Mesenteric fat pad (tissue), 1 donor: ENCODE results near the gene RPL27. TPM values are rescaled to one million over a fixed set of nuclear protein-coding genes. Genes with fewer than 3 reads are reported as not detected.

Experiments used
- DNase-seq: peaks from one replicate; pipeline ENCODE4 v3.0.0-alpha.2; 2020; ENCODE audit warnings: low spot score
- total RNA-seq: library from RNA; stranded (reverse); fragmentation: NEBNext Ultra II Directional; extraction: Animal tissue kit (Norgen Biotek cat#: 25700); gene quantifications from one replicate; pipeline ENCODE4 v1.2.1, GENCODE V29; 2021
- donor health status: DM: yes; HTN: yes; CAD: no.

The RPL27 gene
- total RNA-seq, 1 donor from 2014 or later, result 838 TPM

- no peak for DNase-seq
These were observed 21.9 kb downstream of the RPL27 start for GRCh38 chr17:43020030-43020621.

- DNase-seq, result peak; percentile 92
These were observed 22.8 kb downstream of the RPL27 start for GRCh38 chr17:43020789-43021740.

GRCh38 chr17:43021741-43022512 is 23.7 kb downstream of the RPL27 start, which contains the start of gene VAT1:
Gene VAT1 (minus strand): TSS chr17:43022385. CDS start chr17:43022322, 63 bp downstream.
- DNase-seq, result peak; percentile 94

- no peak for DNase-seq
These were observed 26.4 kb downstream of the RPL27 start, which contains the start of gene RND2 for GRCh38 chr17:43024407-43025289. Gene RND2 (plus strand): TSS chr17:43025231. CDS start chr17:43025348, 117 bp downstream.

- DNase-seq, result no peak
These were observed 27.1 kb downstream of the RPL27 start for GRCh38 chr17:43025290-43025657.

GRCh38 chr17:43025766-43026537 is 27.7 kb downstream of the RPL27 start:
- no peak for DNase-seq

GRCh38 chr17:43026595-43026994 is 28.4 kb downstream of the RPL27 start:
- DNase-seq, result no peak

- DNase-seq, result no peak
These were observed 29.1 kb downstream of the RPL27 start for GRCh38 chr17:43027091-43028032.

GRCh38 chr17:43028221-43028861 is 30.1 kb downstream of the RPL27 start:
- DNase-seq, result no peak

GRCh38 chr17:43030137-43030767 is 32.0 kb downstream of the RPL27 start:
- DNase-seq, result no peak

- DNase-seq, result no peak
These were observed 33.4 kb downstream of the RPL27 start for GRCh38 chr17:43031666-43032065.

GRCh38 chr17:43033948-43034881 is 36.0 kb downstream of the RPL27 start:
- DNase-seq, result no peak

GRCh38 chr17:43034894-43035293 is 36.7 kb downstream of the RPL27 start:
- no peak for DNase-seq

GRCh38 chr17:43039646-43040045 is 41.4 kb downstream of the RPL27 start:
- DNase-seq, result peak; percentile 65

GRCh38 chr17:43040655-43041054 is 42.4 kb downstream of the RPL27 start:
- DNase-seq, result peak; percentile 11

- DNase-seq, result peak; percentile 39
These were observed 43.9 kb downstream of the RPL27 start for GRCh38 chr17:43042025-43042628.
